Measurements from ENCODE around the gene ARFIP1. TPM values are rescaled to one million over a fixed set of nuclear protein-coding genes. Genes with fewer than 3 reads are reported as not detected.

Gene ARFIP1
- total RNA-seq, 1 donor from 2014 or later: 68.0 TPM

- peaks cover 5% of the 10 kb centered on the region for H3K36me3 Mint-ChIP-seq
- no peak for TF ChIP-seq EZH2 (IDR thresholded peaks at IDR 0.05)
- TF ChIP-seq EZH2phosphoT487 (IDR thresholded peaks at IDR 0.05): no peak
- TF ChIP-seq CTCF (IDR thresholded peaks at IDR 0.05): no peak
- Histone ChIP-seq H3K79me2 (ENCODE audit: low read depth) (no peaks in the 10 kb centered on the region), H2AFZ (replicated peaks) (no peak overlapping the region), H3K9me3 (ENCODE audit: low read depth) (no peaks in the 10 kb centered on the region), H3F3A (ENCODE audit: low read depth) (no peaks in the 10 kb centered on the region), H3K4me1 (peaks cover 14% of the 10 kb centered on the region), H3K27me3 (no peaks in the 10 kb centered on the region), H3K27ac (peak overlapping the region; percentile 17), H3K9ac (no peak overlapping the region), H3K4me3 (no peak overlapping the region), H3K4me2 (no peak overlapping the region), H3K36me3 (no peaks in the 10 kb centered on the region), H4K20me1 (ENCODE audit: low read depth) (no peaks in the 10 kb centered on the region)
- H3K4me1 Mint-ChIP-seq: peaks cover 4% of the 10 kb centered on the region
- no peaks in the 10 kb centered on the region for H3K27me3 Mint-ChIP-seq (ENCODE audit: insufficient read depth, low read depth)
- no peak for DNase-seq (ENCODE audit: low spot score)
- no peak overlapping the region for H3K4me3 Mint-ChIP-seq
- H3K27ac Mint-ChIP-seq: no peak overlapping the region
- H3K9me3 Mint-ChIP-seq: no peaks in the 10 kb centered on the region
Observed at GRCh38 chr4:152900395-152900794, 120.6 kb downstream of the ARFIP1 start.

GRCh38 chr4:152901205-152901604 lies 121.5 kb downstream of the ARFIP1 start:
- Histone ChIP-seq H3K4me1 (peaks cover 14% of the 10 kb centered on the region), H3F3A (ENCODE audit: low read depth) (no peaks in the 10 kb centered on the region), H3K79me2 (ENCODE audit: low read depth) (no peaks in the 10 kb centered on the region), H3K4me3 (no peak overlapping the region), H3K27me3 (no peaks in the 10 kb centered on the region), H3K9ac (no peak overlapping the region), H3K27ac (no peak overlapping the region), H4K20me1 (ENCODE audit: low read depth) (no peaks in the 10 kb centered on the region), H2AFZ (replicated peaks) (no peak overlapping the region), H3K36me3 (no peaks in the 10 kb centered on the region), H3K4me2 (no peak overlapping the region), H3K9me3 (ENCODE audit: low read depth) (no peaks in the 10 kb centered on the region)
- Mint-ChIP-seq H3K27me3 (ENCODE audit: insufficient read depth, low read depth) (no peaks in the 10 kb centered on the region), H3K4me3 (no peak overlapping the region), H3K9me3 (no peaks in the 10 kb centered on the region), H3K27ac (no peak overlapping the region), H3K36me3 (peaks cover 5% of the 10 kb centered on the region), H3K4me1 (peaks cover 4% of the 10 kb centered on the region)
- DNase-seq (ENCODE audit: low spot score): no peak
- no peak for TF ChIP-seq EZH2 (IDR thresholded peaks at IDR 0.05)
- no peak for TF ChIP-seq CTCF (IDR thresholded peaks at IDR 0.05)
- TF ChIP-seq EZH2phosphoT487 (IDR thresholded peaks at IDR 0.05): no peak

- H2AFZ ChIP-seq (replicated peaks): no peak overlapping the region
- peaks cover 4% of the 10 kb centered on the region for H3K4me1 Mint-ChIP-seq
- TF ChIP-seq EZH2 (IDR thresholded peaks at IDR 0.05) (no peak), CTCF (IDR thresholded peaks at IDR 0.05) (no peak), EZH2phosphoT487 (IDR thresholded peaks at IDR 0.05) (no peak)
- H3K9me3 Mint-ChIP-seq: no peaks in the 10 kb centered on the region
- no peaks in the 10 kb centered on the region for H3F3A ChIP-seq (ENCODE audit: low read depth)
- H3K9ac ChIP-seq: no peak overlapping the region
- H3K4me3 ChIP-seq: no peak overlapping the region
- H3K27ac ChIP-seq: no peak overlapping the region
- peak overlapping the region; percentile 59 for H3K4me2 ChIP-seq
- H3K9me3 ChIP-seq (ENCODE audit: low read depth): no peaks in the 10 kb centered on the region
- H4K20me1 ChIP-seq (ENCODE audit: low read depth): no peaks in the 10 kb centered on the region
- peaks cover 9% of the 10 kb centered on the region for H3K36me3 Mint-ChIP-seq
- no peak overlapping the region for H3K27ac Mint-ChIP-seq
- no peaks in the 10 kb centered on the region for H3K27me3 ChIP-seq
- peaks cover 14% of the 10 kb centered on the region for H3K4me1 ChIP-seq
- no peaks in the 10 kb centered on the region for H3K27me3 Mint-ChIP-seq (ENCODE audit: insufficient read depth, low read depth)
- H3K4me3 Mint-ChIP-seq: no peak overlapping the region
- H3K79me2 ChIP-seq (ENCODE audit: low read depth): no peaks in the 10 kb centered on the region
- peak; percentile 38 for DNase-seq (ENCODE audit: low spot score)
- H3K36me3 ChIP-seq: no peaks in the 10 kb centered on the region
Observed at GRCh38 chr4:152903658-152904057, 123.9 kb downstream of the ARFIP1 start.

Measured in neural progenitor cell (in vitro differentiated cells).